ENCODE data around the gene NEDD4L. TPM values are rescaled to one million over a fixed set of nuclear protein-coding genes. Genes with fewer than 3 reads are reported as not detected.

Gene NEDD4L
- total and polyA plus RNA-seq, 10 of the 15 experiments (the other 5 are each of a cell fraction or from before 2014, with no cell fraction given), result 7.4 to 24.0 (median 17.7) TPM

DNA sequence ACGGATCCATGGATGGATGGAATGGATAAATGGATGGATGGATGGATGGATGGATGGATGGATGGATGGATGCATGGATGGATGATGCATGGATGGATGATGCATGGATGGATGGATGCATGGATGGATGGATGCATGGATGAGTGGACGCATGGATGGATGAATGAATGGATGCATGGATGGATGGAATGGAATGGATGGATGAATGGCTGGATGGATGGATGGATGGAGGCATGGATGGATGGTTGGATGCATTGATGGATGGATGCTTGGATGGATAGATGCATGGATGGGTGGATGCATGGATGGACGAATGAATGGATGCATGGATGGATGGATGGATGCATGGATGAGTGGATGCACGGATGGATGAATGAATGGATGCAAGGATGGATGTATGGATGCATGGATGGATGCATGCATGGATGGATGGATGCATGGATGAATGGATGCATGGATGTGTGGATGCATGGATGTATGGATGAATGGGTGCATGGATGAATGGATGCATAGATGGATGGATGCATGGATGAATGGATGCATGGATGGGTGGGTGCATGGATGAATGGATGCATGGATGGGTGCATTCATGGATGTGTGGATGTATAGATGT is 375.7 kb downstream of the NEDD4L start:
- intact Hi-C loops (cut with micrococcal nuclease; ENCODE audit: unreplicated experiment) (no loop called here), in situ Hi-C loops (cut with MboI) (no loop called here)
- DNase-seq (ENCODE audit: low read depth, low spot score) (no peak), ATAC-seq (no peak), FAIRE-seq (peak; percentile 83)
- Histone ChIP-seq H3K9me3 (replicated peaks; ENCODE audit: control insufficient read depth, insufficient read depth, low read length) (no peaks in the 10 kb centered on the region), H3K4me3 (no peak overlapping the region), H3K9ac (ENCODE audit: control insufficient read depth, insufficient read depth, low read length) (no peak overlapping the region), H3K36me3 (ENCODE audit: control insufficient read depth in 2 of 2, insufficient read depth in 2 of 2, low read length in 1 of 2) (no peaks in the 10 kb centered on the region), H4K20me1 (ENCODE audit: control insufficient read depth, insufficient read depth) (no peaks in the 10 kb centered on the region), H3K4me1 (ENCODE audit: control insufficient read depth, insufficient read depth, low read length) (no peaks in the 10 kb centered on the region), H3K27me3 (replicated peaks in 1 of 2; ENCODE audit: control insufficient read depth in 2 of 2, insufficient read depth in 2 of 2, low read length in 1 of 2) (no peaks in the 10 kb centered on the region; a peak in 2 of 4 replicates), H2AFZ (ENCODE audit: control insufficient read depth, low read depth, low read length) (no peak overlapping the region), H3K4me2 (ENCODE audit: control insufficient read depth, insufficient read depth) (no peak overlapping the region), H3K79me2 (ENCODE audit: control insufficient read depth, insufficient read depth, low read length) (no peaks in the 10 kb centered on the region), H3K27ac (ENCODE audit: control insufficient read depth, insufficient read depth) (no peak overlapping the region)
- POLR2A ChIA-PET, result no interaction called here
- CTCF ChIA-PET, result no interaction called here
- RAD21 ChIA-PET (ENCODE audit: unreplicated experiment), result no interaction called here
- 23% methylated on average over 4 of the region's 4 CpGs for WGBS (ENCODE audit: insufficient coverage, insufficient replicate concordance, low lambda C conversion rate, missing lambda C conversion rate)
- SMC1A ChIA-PET (ENCODE audit: uncharacterized antibody, unreplicated experiment), result no interaction called here
- BruUV-seq (replicated peaks), result no TSS peak
- TF ChIP-seq TCF7 (IDR thresholded peaks at IDR 0.05; ENCODE audit: borderline replicate concordance) (no peak), ZBED1 (IDR thresholded peaks at IDR 0.05; ENCODE audit: borderline replicate concordance) (no peak), POLR2AphosphoS5 (IDR thresholded peaks at IDR 0.05; ENCODE audit: low read length) (no peak), ETV6 (conservative IDR thresholded peaks at IDR 0.05 in 1 of 2, IDR thresholded peaks at IDR 0.05 in 1 of 2; ENCODE audit: borderline replicate concordance in 1 of 2, low read depth in 1 of 2) (no peak), FOXK2 (IDR thresholded peaks at IDR 0.05) (no peak), SUPT20H (IDR thresholded peaks at IDR 0.05; ENCODE audit: borderline replicate concordance, control insufficient read depth, low read depth, low read length) (no peak), CHD2 (IDR thresholded peaks at IDR 0.05; ENCODE audit: borderline replicate concordance, low read depth, low read length) (no peak), SUZ12 (IDR thresholded peaks at IDR 0.05; ENCODE audit: unreplicated experiment) (no peak), KLF5 (IDR thresholded peaks at IDR 0.05; ENCODE audit: partially characterized antibody) (no peak), DPF2 (IDR thresholded peaks at IDR 0.05) (no peak)
- TF ChIP-seq, protein P1, sequence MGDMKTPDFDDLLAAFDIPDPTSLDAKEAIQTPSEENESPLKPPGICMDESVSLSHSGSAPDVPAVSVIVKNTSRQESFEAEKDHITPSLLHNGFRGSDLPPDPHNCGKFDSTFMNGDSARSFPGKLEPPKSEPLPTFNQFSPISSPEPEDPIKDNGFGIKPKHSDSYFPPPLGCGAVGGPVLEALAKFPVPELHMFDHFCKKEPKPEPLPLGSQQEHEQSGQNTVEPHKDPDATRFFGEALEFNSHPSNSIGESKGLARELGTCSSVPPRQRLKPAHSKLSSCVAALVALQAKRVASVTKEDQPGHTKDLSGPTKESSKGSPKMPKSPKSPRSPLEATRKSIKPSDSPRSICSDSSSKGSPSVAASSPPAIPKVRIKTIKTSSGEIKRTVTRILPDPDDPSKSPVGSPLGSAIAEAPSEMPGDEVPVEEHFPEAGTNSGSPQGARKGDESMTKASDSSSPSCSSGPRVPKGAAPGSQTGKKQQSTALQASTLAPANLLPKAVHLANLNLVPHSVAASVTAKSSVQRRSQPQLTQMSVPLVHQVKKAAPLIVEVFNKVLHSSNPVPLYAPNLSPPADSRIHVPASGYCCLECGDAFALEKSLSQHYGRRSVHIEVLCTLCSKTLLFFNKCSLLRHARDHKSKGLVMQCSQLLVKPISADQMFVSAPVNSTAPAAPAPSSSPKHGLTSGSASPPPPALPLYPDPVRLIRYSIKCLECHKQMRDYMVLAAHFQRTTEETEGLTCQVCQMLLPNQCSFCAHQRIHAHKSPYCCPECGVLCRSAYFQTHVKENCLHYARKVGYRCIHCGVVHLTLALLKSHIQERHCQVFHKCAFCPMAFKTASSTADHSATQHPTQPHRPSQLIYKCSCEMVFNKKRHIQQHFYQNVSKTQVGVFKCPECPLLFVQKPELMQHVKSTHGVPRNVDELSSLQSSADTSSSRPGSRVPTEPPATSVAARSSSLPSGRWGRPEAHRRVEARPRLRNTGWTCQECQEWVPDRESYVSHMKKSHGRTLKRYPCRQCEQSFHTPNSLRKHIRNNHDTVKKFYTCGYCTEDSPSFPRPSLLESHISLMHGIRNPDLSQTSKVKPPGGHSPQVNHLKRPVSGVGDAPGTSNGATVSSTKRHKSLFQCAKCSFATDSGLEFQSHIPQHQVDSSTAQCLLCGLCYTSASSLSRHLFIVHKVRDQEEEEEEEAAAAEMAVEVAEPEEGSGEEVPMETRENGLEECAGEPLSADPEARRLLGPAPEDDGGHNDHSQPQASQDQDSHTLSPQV (IDR thresholded peaks at IDR 0.05), result no peak
- TF ChIP-seq, protein P2, sequence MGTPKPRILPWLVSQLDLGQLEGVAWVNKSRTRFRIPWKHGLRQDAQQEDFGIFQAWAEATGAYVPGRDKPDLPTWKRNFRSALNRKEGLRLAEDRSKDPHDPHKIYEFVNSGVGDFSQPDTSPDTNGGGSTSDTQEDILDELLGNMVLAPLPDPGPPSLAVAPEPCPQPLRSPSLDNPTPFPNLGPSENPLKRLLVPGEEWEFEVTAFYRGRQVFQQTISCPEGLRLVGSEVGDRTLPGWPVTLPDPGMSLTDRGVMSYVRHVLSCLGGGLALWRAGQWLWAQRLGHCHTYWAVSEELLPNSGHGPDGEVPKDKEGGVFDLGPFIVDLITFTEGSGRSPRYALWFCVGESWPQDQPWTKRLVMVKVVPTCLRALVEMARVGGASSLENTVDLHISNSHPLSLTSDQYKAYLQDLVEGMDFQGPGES (IDR thresholded peaks at IDR 0.05), result no peak
- TF ChIP-seq, protein P3, sequence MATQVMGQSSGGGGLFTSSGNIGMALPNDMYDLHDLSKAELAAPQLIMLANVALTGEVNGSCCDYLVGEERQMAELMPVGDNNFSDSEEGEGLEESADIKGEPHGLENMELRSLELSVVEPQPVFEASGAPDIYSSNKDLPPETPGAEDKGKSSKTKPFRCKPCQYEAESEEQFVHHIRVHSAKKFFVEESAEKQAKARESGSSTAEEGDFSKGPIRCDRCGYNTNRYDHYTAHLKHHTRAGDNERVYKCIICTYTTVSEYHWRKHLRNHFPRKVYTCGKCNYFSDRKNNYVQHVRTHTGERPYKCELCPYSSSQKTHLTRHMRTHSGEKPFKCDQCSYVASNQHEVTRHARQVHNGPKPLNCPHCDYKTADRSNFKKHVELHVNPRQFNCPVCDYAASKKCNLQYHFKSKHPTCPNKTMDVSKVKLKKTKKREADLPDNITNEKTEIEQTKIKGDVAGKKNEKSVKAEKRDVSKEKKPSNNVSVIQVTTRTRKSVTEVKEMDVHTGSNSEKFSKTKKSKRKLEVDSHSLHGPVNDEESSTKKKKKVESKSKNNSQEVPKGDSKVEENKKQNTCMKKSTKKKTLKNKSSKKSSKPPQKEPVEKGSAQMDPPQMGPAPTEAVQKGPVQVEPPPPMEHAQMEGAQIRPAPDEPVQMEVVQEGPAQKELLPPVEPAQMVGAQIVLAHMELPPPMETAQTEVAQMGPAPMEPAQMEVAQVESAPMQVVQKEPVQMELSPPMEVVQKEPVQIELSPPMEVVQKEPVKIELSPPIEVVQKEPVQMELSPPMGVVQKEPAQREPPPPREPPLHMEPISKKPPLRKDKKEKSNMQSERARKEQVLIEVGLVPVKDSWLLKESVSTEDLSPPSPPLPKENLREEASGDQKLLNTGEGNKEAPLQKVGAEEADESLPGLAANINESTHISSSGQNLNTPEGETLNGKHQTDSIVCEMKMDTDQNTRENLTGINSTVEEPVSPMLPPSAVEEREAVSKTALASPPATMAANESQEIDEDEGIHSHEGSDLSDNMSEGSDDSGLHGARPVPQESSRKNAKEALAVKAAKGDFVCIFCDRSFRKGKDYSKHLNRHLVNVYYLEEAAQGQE (IDR thresholded peaks at IDR 0.05; ENCODE audit: low read depth, low read length), result no peak
- TF ChIP-seq, protein P4, sequence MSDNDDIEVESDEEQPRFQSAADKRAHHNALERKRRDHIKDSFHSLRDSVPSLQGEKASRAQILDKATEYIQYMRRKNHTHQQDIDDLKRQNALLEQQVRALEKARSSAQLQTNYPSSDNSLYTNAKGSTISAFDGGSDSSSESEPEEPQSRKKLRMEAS (IDR thresholded peaks at IDR 0.05; ENCODE audit: low read depth, low read length), result no peak
